Midbrain (tissue), 1 donor: Measurements from ENCODE around the gene HIPK4.
"Not testable (repeated sequence)": the region's sequence is repeated elsewhere in the genome, so short reads cannot be mapped to it uniquely, and the experiment has no call there.

Experiments used
- DNase-seq: peaks from one replicate; lab custom pipeline; 2025; lab: John Stamatoyannopoulos, UW

The HIPK4 gene

DNA sequence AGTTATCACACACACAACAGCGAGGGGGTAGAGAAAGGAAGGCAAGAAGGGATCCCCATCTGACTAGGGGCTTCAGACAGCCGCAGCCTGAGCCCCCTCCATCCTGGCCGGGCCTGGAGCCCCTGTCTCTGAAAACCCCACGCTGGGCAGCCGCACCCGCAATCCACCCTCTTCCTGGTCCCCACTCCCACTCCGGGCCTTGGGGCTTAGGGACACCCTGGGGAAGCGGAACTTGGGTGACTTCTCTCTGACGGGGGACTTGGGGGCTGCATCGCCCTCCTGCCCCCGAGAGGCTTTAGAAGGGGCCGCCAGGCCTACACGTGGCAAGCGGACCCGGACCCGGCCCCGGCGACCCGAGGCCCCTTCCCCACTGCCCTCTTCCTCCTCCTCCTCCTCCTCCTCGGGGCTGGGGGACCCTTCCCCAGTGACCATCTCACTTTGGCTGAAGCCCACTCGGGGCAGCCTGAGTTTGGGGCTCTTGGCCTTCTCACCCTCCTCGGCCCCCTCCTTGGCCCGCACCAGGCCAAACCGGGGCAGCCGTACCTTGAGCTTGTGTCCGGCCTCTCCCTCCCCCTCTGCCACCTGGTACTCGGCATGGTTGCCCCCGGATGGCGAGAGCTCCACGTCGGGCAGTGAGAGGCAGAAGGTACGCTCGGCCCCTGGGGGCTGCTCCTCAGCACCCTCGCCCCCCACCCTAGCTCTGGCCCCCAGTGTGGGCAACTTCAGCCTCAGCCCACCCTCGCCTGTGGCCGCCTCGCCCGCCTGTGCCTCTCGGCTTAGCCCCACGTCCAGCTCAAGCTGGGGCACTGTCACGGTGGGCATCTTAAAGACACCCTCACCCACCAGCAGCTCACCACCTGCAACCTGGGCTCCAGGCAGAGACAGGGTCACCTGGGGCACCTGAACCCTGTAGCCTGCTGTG lies 4.2 kb upstream of the HIPK4 start:
- no peak for DNase-seq

DNA sequence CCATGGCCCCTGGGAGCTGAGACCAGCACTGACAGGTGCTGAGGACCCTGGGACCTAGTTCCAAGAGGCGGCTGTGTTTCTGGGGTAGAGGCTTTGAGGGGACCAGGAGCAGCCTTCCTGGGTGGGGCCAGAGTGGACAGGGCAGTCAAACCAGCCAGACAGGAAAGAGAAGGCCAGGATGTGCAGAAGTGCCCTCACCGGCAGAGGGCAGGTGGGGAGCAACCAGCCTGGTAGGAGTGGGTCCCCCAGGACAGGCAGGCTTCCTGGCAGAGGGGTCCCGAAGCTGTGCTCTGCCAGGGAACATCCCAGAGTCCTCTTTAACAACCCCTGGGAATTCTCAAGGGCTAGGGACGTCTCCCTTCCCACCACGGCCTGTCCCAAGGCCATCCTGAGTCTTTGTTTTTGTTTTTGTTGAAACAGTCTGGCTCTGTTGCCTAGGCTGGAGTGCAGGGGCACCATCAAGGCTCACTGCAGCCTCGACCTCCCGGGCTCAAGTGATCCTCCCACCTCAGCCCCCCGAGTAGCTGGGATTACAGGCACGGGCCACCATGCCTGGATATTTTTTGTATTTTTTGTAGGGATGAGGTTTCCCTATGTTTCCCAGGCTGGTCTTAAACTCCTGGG lies 3.0 kb upstream of the HIPK4 start:
- DNase-seq: no peak

GRCh38 chr19:40392123-40392522 lies 2.1 kb upstream of the HIPK4 start:
- no peak for DNase-seq

DNA sequence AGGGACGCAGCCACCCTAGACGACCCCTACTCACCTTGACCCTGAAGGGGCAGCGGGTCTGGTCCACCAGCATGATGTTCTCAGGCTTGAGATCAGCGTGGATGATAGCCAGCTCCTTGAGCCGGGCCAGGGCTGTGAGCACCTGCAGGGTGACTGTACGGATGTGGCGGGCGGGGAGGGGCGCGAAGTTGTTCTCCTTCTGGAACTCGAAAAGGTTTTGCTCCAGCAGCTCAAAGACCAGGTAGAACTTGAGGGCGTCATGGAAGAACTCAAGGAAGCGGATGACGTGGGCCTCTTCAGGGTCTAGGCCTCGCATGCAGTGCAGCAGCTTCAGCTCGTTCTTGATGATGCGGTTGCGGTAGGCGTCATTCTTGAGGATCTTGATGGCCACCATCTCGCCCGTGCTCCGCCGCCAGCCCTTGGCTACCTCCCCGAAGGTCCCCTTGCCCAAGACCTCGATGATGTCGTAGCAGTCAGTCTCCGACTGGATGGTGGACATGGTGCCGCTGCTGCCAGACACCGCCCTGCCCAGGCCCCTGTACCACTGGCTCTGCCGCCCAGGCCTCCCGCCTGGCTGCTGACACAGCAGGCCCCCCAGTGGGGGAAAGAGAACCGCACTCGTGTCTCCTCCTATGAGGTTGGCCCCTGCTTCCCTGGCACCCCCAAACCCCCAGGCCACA lies 437 bp downstream of the HIPK4 start:
- no peak for DNase-seq

- no peak for DNase-seq
These were observed 1.5 kb downstream of the HIPK4 start for GRCh38 chr19:40388481-40388880.

DNA sequence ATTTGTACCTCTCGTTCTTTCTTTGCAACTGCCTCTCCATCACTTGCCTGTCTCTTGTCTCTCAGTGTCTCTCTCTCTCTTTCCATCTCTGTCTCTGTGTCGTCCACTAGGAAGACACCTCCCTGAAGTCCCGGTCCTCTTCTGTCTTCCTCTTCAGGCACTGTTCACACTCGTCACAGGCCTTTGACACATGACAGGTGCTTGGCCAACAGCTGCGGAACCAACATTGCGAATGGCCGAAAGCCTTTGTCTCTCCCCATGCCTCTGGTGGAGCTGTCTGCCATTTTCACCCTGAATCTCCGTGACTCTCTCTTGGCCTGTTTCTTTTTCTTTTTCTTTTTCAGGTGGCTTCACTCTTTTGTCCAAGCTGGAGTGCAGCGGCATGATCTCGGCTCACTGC lies 2.8 kb downstream of the HIPK4 start:
- no peak for DNase-seq

GRCh38 chr19:40383668-40384248 lies 6.2 kb downstream of the HIPK4 start:
- DNase-seq: no peak

GRCh38 chr19:40381321-40381720 lies 8.7 kb downstream of the HIPK4 start:
- DNase-seq: no peak

DNA sequence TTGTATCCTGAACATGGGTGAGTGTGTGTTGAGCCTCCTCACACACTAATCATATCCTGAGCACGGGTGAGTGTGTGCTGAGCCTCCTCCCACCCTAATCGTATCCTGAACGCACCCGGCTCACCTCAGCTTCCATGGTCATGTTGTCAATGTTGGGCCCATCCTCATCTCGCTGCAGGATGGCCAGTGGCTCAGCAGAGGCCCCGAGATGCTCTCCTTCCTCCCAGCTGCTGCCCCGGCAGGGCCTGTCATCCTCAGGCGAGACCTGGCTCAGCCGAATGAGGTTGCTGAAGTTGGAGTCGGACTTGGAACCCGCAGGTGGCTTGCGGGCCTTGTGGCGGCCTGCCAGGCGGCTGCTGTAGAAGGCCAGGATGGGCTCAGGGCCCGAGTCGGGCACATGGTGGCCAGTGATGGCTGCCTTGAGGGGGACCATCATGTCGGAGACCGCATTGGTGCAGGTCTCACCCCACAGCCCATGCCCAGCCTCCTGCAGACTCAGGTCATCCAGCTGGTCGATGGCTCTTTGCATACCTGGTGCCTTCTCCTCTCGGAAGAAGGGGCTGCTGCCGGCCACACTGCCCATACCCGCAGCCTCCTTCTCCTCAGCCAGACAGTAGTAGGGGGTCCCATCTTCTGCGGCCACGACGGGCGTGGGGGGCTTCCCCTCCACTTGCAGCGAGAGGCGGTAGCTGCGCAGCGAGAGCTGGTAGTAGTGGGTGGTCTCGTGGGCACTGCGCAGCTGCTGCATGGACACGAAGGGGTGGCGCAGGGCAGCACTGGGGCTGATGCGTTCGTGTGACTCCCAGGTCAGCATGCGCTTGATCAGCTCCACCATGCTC lies 9.6 kb downstream of the HIPK4 start:
- no peak for DNase-seq

GRCh38 chr19:40379446-40380198 lies 10.4 kb downstream of the HIPK4 start:
- DNase-seq: no peak

GRCh38 chr19:40378509-40378908 lies 11.5 kb downstream of the HIPK4 start:
- no peak for DNase-seq

- DNase-seq: no peak
These were observed 12.1 kb downstream of the HIPK4 start for GRCh38 chr19:40377876-40378385.

GRCh38 chr19:40376286-40376862 lies 13.6 kb downstream of the HIPK4 start:
- DNase-seq: no peak

GRCh38 chr19:40374084-40374483 lies 15.9 kb downstream of the HIPK4 start:
- DNase-seq: no peak

DNA sequence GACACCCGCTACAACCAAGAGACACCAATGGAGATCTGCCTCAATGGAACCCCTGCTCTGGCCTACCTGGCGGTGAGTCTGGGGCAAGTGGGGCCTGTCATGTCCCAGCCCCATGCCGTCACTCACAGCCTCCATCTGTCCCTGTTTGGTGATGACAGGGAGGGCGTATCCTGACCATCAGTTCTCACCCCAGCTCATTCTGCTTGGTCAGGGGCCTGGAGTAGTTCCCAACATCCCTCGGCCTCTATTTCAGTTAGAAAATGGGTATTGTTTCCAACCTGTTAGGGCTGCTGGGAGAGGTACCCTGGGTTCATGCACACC lies 18.2 kb downstream of the HIPK4 start:
- no peak for DNase-seq

GRCh38 chr19:40370997-40371801 lies 18.8 kb downstream of the HIPK4 start:
- DNase-seq: no peak

GRCh38 chr19:40370253-40370652 lies 19.7 kb downstream of the HIPK4 start:
- not testable (repeated sequence) for DNase-seq

- DNase-seq: no peak
These were observed 20.2 kb downstream of the HIPK4 start for GRCh38 chr19:40369797-40370196.
